AG10803 (cell line): ENCODE measurements around the gene PDZD4.

ENCODE experiments used
- DNase-seq: peaks from one replicate; pipeline ENCODE4 v3.0.0; 2010; ENCODE audit warnings: low read depth
- H3K4me3 ChIP-seq: 2 replicates; pipeline ENCODE4 v1.5.1; 2011; ENCODE audit warnings: mild to moderate bottlenecking, low read length, control low read depth
- TF ChIP-seq, protein P1 (sequence below): conservative IDR thresholded peaks from 2 replicates; pipeline ENCODE4 v1.5.1; 2011; ENCODE audit warnings: mild to moderate bottlenecking, low read length, control low read depth, inconsistent platforms

Gene PDZD4

DNA sequence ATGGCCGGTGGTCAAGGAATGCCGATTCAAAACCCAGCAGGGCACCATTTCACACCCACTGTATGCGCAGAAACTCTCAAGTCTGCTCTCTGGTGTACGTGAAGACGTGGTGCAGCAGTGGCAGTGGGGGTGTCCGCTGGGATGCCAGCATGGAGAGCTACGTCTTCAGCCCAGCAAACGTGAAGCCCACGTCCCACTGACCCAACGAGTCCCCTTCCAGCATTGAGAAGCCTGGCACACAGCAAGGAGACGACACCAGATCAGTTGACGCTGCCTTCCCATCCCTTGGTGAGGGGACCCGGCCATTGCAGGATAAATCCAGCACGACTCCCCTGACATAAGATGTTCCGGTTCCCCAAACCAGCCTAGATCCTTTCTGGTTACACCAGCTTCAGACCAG is 68.5 kb downstream of the PDZD4 start:
- no peak overlapping the region for H3K4me3 ChIP-seq
- TF ChIP-seq, protein P1, sequence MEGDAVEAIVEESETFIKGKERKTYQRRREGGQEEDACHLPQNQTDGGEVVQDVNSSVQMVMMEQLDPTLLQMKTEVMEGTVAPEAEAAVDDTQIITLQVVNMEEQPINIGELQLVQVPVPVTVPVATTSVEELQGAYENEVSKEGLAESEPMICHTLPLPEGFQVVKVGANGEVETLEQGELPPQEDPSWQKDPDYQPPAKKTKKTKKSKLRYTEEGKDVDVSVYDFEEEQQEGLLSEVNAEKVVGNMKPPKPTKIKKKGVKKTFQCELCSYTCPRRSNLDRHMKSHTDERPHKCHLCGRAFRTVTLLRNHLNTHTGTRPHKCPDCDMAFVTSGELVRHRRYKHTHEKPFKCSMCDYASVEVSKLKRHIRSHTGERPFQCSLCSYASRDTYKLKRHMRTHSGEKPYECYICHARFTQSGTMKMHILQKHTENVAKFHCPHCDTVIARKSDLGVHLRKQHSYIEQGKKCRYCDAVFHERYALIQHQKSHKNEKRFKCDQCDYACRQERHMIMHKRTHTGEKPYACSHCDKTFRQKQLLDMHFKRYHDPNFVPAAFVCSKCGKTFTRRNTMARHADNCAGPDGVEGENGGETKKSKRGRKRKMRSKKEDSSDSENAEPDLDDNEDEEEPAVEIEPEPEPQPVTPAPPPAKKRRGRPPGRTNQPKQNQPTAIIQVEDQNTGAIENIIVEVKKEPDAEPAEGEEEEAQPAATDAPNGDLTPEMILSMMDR: no peak
- DNase-seq: no peak

DNA sequence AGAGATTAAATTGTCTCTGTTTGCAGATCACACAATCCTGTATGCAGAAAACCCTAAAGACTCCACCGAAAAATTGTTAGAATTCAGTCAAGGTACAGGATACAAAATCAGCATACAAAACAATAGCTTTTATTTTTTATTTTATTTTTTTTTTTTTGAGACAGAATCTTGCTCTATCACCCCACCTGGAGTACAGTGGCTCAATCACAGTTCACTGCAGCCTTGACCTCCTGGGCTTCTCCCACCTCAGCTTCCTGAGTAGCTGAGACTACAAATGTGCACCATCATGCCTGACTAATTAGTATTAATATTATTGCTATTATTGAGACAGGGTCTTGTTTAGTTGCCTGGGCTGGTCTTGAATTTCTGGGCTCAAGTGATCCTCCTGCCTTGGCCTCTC is 75.2 kb downstream of the PDZD4 start:
- H3K4me3 ChIP-seq: no peak overlapping the region

More for the DNA sequence above, 75.2 kb downstream of the PDZD4 start:
- TF ChIP-seq, protein P1: no peak
- no peak for DNase-seq
